Astrocyte (in vitro differentiated cells and primary cell): ENCODE results near the gene C3orf22. TPM values are rescaled to one million over a fixed set of nuclear protein-coding genes. Genes with fewer than 3 reads are reported as not detected.

Experiments
- DNase-seq: peaks from one replicate; pipeline ENCODE4 v3.0.0-alpha.2; 2010; ENCODE audit warnings: low read depth
- FAIRE-seq: peaks from 2 replicates; lab custom pipeline; 2011; peaks lifted over from hg19 to GRCh38; lab: Jason Lieb, UNC
- H2AFZ ChIP-seq: 2 replicates; pipeline ENCODE4 v1.6.0; 2012; ENCODE audit warnings: low read depth, low read length, inconsistent platforms
- H3K27ac ChIP-seq: 2 replicates; pipeline ENCODE4 v1.5.1; 2011; ENCODE audit warnings: low read depth, low read length, inconsistent platforms
- H3K27me3 ChIP-seq: 2 replicates; pipeline ENCODE4 v1.6.0; 2011; ENCODE audit warnings: low read length, inconsistent platforms; ENCODE audit not compliant: insufficient read depth
- H3K36me3 ChIP-seq: 2 replicates; pipeline ENCODE4 v1.5.1; 2011; ENCODE audit warnings: low read length, inconsistent platforms; ENCODE audit not compliant: insufficient read depth
- H3K4me1 ChIP-seq: 2 replicates; pipeline ENCODE4 v1.5.1; 2011; ENCODE audit warnings: low read length, inconsistent platforms; ENCODE audit not compliant: insufficient read depth
- H3K4me2 ChIP-seq: 2 replicates; pipeline ENCODE4 v1.6.0; 2012; ENCODE audit warnings: low read length, inconsistent platforms
- H3K4me3 ChIP-seq: 2 replicates; pipeline ENCODE4 v1.5.1; 2011; ENCODE audit warnings: low read depth, mild to moderate bottlenecking, low read length, inconsistent platforms; ENCODE audit not compliant: insufficient read depth
- H3K79me2 ChIP-seq: 2 replicates; pipeline ENCODE4 v1.6.0; 2012; ENCODE audit warnings: mild to moderate bottlenecking, low read length, inconsistent platforms; ENCODE audit not compliant: insufficient read depth
- H3K9ac ChIP-seq: 2 replicates; pipeline ENCODE4 v1.6.0; 2012; ENCODE audit warnings: mild to moderate bottlenecking, low read length, inconsistent platforms
- H3K9me3 ChIP-seq: 2 replicates; pipeline ENCODE4 v1.5.1; 2012; ENCODE audit warnings: low read depth, mild to moderate bottlenecking, low read length, inconsistent platforms; ENCODE audit not compliant: insufficient read depth
- H4K20me1 ChIP-seq: 2 replicates; pipeline ENCODE4 v1.6.0; 2012; ENCODE audit warnings: low read length, inconsistent platforms; ENCODE audit not compliant: insufficient read depth
- H3K27ac Mint-ChIP-seq: one replicate; pipeline ENCODE4 v1.8.0; 2021; ENCODE audit warnings: mild to moderate bottlenecking, mixed read lengths; ENCODE audit not compliant: unreplicated experiment
- H3K27me3 Mint-ChIP-seq: one replicate; pipeline ENCODE4 v1.8.0; 2021; ENCODE audit warnings: low read depth, mixed read lengths; ENCODE audit not compliant: unreplicated experiment
- H3K36me3 Mint-ChIP-seq: one replicate; pipeline ENCODE4 v1.8.0; 2021; ENCODE audit warnings: low read depth, mixed read lengths; ENCODE audit not compliant: unreplicated experiment
- H3K4me1 Mint-ChIP-seq: one replicate; pipeline ENCODE4 v1.8.0; 2021; ENCODE audit warnings: low read depth, mixed read lengths; ENCODE audit not compliant: unreplicated experiment
- H3K4me3 Mint-ChIP-seq: one replicate; pipeline ENCODE4 v1.8.0; 2021; ENCODE audit warnings: mild to moderate bottlenecking, moderate library complexity, mixed read lengths; ENCODE audit not compliant: unreplicated experiment
- H3K9me3 Mint-ChIP-seq: one replicate; pipeline ENCODE4 v1.8.0; 2021; ENCODE audit warnings: mild to moderate bottlenecking, mixed read lengths; ENCODE audit not compliant: unreplicated experiment
- EZH2 ChIP-seq: IDR thresholded peaks from 2 replicates; pipeline ENCODE4 v1.6.1; 2012; ENCODE audit warnings: mild to moderate bottlenecking, low read length, inconsistent platforms; ENCODE audit not compliant: insufficient read depth
- total RNA-seq: library from RNA; stranded (reverse); gene quantifications from 2 replicates; pipeline ENCODE4 v1.2.1, GENCODE V29; 2021
- TF ChIP-seq, protein P1 (sequence below): IDR thresholded peaks from 2 replicates; pipeline ENCODE4 v1.5.1; 2011; ENCODE audit warnings: low read depth, mild to moderate bottlenecking, inconsistent platforms, low read length, moderate library complexity; ENCODE audit not compliant: insufficient read depth

Gene C3orf22
- total RNA-seq, 1 donor from 2014 or later = not detected

DNA sequence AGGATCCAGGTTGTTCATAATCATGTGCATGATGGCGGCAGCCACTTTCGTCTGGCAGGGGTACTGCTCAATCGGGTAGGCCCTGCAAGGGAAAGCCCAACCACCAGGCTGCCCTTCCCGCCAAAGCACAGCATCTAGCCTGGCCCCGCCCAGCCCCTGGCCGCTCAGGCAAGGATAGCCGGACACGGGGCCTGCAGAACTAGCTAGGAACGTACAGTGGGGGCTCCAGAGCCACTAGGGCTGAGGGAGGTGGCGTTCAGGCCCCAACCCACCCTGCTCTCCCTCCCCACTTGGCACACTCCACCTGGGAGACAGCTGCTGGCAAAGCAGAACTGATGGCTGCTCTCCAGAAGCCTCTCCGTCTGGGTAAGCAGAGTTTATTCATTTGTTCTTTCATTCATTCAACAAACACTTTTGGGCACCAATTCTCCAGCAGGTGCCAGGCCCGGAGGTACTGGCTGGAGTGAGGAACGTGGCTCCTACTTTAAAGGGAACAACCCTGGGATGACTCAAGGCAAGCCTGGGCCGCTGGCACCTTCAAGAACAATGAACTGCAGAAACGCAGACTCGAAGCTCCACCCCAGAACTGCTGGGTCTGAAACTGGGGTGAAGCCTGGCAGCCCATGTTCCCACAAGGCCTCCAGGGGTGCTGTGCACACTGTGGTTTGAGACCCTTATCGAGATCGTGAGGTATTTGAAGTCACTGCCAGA lies 49.0 kb downstream of the C3orf22 start:
- Histone ChIP-seq H3K27ac (no peak overlapping the region), H3K4me1 (no peaks in the 10 kb centered on the region), H3K9ac (no peak overlapping the region), H3K4me2 (no peak overlapping the region), H2AFZ (no peak overlapping the region), H3K4me3 (no peak overlapping the region), H3K36me3 (no peaks in the 10 kb centered on the region), H4K20me1 (no peaks in the 10 kb centered on the region), H3K27me3 (peaks cover 5% of the 10 kb centered on the region), H3K79me2 (no peaks in the 10 kb centered on the region), H3K9me3 (no peaks in the 10 kb centered on the region)
- H3K4me3 Mint-ChIP-seq = no peak overlapping the region
- DNase-seq = no peak
- peaks cover 1% of the 10 kb centered on the region for H3K4me1 Mint-ChIP-seq
- H3K27ac Mint-ChIP-seq = no peak overlapping the region
- H3K9me3 Mint-ChIP-seq = peaks cover 1% of the 10 kb centered on the region
- no peak for TF ChIP-seq EZH2
- TF ChIP-seq, protein P1, sequence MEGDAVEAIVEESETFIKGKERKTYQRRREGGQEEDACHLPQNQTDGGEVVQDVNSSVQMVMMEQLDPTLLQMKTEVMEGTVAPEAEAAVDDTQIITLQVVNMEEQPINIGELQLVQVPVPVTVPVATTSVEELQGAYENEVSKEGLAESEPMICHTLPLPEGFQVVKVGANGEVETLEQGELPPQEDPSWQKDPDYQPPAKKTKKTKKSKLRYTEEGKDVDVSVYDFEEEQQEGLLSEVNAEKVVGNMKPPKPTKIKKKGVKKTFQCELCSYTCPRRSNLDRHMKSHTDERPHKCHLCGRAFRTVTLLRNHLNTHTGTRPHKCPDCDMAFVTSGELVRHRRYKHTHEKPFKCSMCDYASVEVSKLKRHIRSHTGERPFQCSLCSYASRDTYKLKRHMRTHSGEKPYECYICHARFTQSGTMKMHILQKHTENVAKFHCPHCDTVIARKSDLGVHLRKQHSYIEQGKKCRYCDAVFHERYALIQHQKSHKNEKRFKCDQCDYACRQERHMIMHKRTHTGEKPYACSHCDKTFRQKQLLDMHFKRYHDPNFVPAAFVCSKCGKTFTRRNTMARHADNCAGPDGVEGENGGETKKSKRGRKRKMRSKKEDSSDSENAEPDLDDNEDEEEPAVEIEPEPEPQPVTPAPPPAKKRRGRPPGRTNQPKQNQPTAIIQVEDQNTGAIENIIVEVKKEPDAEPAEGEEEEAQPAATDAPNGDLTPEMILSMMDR = no peak
- no peak for FAIRE-seq
- H3K36me3 Mint-ChIP-seq = peaks cover 2% of the 10 kb centered on the region
- H3K27me3 Mint-ChIP-seq = peaks cover 32% of the 10 kb centered on the region

DNA sequence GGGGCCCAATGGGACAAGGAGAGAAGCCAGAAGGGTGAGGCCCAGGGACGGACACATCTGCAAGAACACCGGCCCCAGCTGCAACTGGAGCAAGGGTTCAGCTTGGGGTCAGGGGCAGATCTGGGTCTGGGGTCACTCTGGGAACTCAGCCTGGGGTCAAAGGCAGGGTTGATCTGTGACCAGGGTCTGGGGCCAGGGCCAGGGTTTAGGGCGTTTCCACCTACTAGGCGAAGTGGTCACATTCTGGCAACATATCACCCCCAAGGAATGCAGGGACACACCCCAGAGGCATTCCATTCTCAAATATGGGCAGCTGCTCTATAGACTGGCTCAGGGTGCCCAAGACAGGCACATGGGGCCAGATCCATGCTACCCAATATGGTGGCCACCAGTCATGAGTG lies 50.2 kb downstream of the C3orf22 start:
- DNase-seq = no peak
- Histone ChIP-seq H3K36me3 (no peaks in the 10 kb centered on the region), H3K9ac (no peak overlapping the region), H3K4me2 (no peak overlapping the region), H3K9me3 (no peaks in the 10 kb centered on the region), H3K79me2 (no peaks in the 10 kb centered on the region), H2AFZ (no peak overlapping the region), H3K4me1 (no peaks in the 10 kb centered on the region), H3K27ac (no peak overlapping the region), H4K20me1 (no peaks in the 10 kb centered on the region), H3K27me3 (no peaks in the 10 kb centered on the region), H3K4me3 (no peak overlapping the region)
- no peaks in the 10 kb centered on the region for H3K36me3 Mint-ChIP-seq
- H3K4me3 Mint-ChIP-seq = no peak overlapping the region
- H3K4me1 Mint-ChIP-seq = peaks cover 1% of the 10 kb centered on the region
- peaks cover 30% of the 10 kb centered on the region for H3K27me3 Mint-ChIP-seq
- TF ChIP-seq, protein P1 = no peak
- TF ChIP-seq EZH2 = no peak
- no peak for FAIRE-seq
- no peak overlapping the region for H3K27ac Mint-ChIP-seq
- H3K9me3 Mint-ChIP-seq = peaks cover 1% of the 10 kb centered on the region

DNA sequence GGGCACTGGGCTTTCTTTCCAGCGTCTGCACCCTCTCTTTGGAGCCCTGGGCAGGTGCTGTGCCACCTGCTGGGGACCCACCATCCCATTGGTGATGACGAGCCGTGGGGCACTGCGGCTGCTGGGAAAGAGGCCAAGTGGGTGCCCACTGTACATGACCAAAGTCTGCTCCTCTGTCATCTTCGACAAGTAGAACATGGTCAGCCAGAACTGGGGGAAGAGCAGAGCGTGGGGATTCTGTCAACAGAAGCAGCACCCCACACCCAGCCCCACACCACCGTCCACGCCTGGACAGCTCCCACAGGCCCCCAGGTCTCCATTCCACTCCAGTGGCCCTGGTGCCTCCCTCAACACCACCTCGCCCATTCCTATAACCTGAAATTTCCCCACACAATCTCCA lies 50.8 kb downstream of the C3orf22 start:
- Histone ChIP-seq H3K27me3 (no peaks in the 10 kb centered on the region), H3K79me2 (no peaks in the 10 kb centered on the region), H3K9me3 (no peaks in the 10 kb centered on the region), H3K4me2 (no peak overlapping the region), H3K36me3 (no peaks in the 10 kb centered on the region), H3K27ac (no peak overlapping the region), H3K9ac (no peak overlapping the region), H2AFZ (no peak overlapping the region), H3K4me3 (no peak overlapping the region), H3K4me1 (no peaks in the 10 kb centered on the region), H4K20me1 (no peaks in the 10 kb centered on the region)
- no peak for DNase-seq
- Mint-ChIP-seq H3K27ac (no peak overlapping the region), H3K4me1 (peaks cover 1% of the 10 kb centered on the region), H3K9me3 (peaks cover 1% of the 10 kb centered on the region), H3K27me3 (peaks cover 30% of the 10 kb centered on the region), H3K36me3 (no peaks in the 10 kb centered on the region), H3K4me3 (no peak overlapping the region)
- no peak for FAIRE-seq
- no peak for TF ChIP-seq EZH2
- TF ChIP-seq, protein P1 = no peak
